Measurements from ENCODE around the gene CGRRF1.

CGRRF1 gene

GRCh38 chr14:54509546-54510501 is at the start of gene CGRRF1:
Gene CGRRF1, plus strand, starts transcription at chr14:54509906. Its CDS starts 54 bp downstream, at chr14:54509960.
- peak; percentile 97 for DNase-seq (ENCODE audit: low read depth)

GRCh38 chr14:54462048-54462447 is 47.7 kb upstream of the CGRRF1 start:
- DNase-seq (ENCODE audit: low read depth), result no peak

- no peak for DNase-seq (ENCODE audit: low read depth)
These were observed 44.1 kb upstream of the CGRRF1 start for GRCh38 chr14:54465654-54466053.

- DNase-seq (ENCODE audit: low read depth), result no peak
These were observed 42.4 kb upstream of the CGRRF1 start for GRCh38 chr14:54467280-54467679.

GRCh38 chr14:54470701-54471100 is 39.0 kb upstream of the CGRRF1 start:
- no peak for DNase-seq (ENCODE audit: low read depth)

- DNase-seq (ENCODE audit: low read depth), result no peak
These were observed 38.1 kb upstream of the CGRRF1 start for GRCh38 chr14:54471641-54472040.

- DNase-seq (ENCODE audit: low read depth), result no peak
These were observed 37.4 kb upstream of the CGRRF1 start for GRCh38 chr14:54472315-54472714.

- no peak for DNase-seq (ENCODE audit: low read depth)
These were observed 35.4 kb upstream of the CGRRF1 start for GRCh38 chr14:54474232-54474793.

GRCh38 chr14:54475187-54475899 is 34.4 kb upstream of the CGRRF1 start:
- no peak for DNase-seq (ENCODE audit: low read depth)

GRCh38 chr14:54475911-54476310 is 33.8 kb upstream of the CGRRF1 start:
- no peak for DNase-seq (ENCODE audit: low read depth)

- no peak for DNase-seq (ENCODE audit: low read depth)
These were observed 31.0 kb upstream of the CGRRF1 start for GRCh38 chr14:54478636-54479215.

- no peak for DNase-seq (ENCODE audit: low read depth)
These were observed 28.7 kb upstream of the CGRRF1 start for GRCh38 chr14:54480830-54481562.

GRCh38 chr14:54481695-54482094 is 28.0 kb upstream of the CGRRF1 start:
- no peak for DNase-seq (ENCODE audit: low read depth)

GRCh38 chr14:54483073-54483745 is 26.5 kb upstream of the CGRRF1 start:
- no peak for DNase-seq (ENCODE audit: low read depth)

GRCh38 chr14:54483846-54484245 is 25.9 kb upstream of the CGRRF1 start:
- DNase-seq (ENCODE audit: low read depth), result no peak

GRCh38 chr14:54486685-54487084 is 23.0 kb upstream of the CGRRF1 start:
- DNase-seq (ENCODE audit: low read depth), result no peak

- DNase-seq (ENCODE audit: low read depth), result no peak
These were observed 21.9 kb upstream of the CGRRF1 start for GRCh38 chr14:54487771-54488170.

GRCh38 chr14:54488318-54488645 is 21.4 kb upstream of the CGRRF1 start:
- DNase-seq (ENCODE audit: low read depth), result no peak

GRCh38 chr14:54488646-54489317 is 20.9 kb upstream of the CGRRF1 start, which contains the start of gene GMFB:
Gene GMFB, minus strand, starts transcription at chr14:54488980. Its CDS starts 53 bp downstream, at chr14:54488927.
- peak; percentile 87 for DNase-seq (ENCODE audit: low read depth)

- DNase-seq (ENCODE audit: low read depth), result no peak
These were observed 20.4 kb upstream of the CGRRF1 start for GRCh38 chr14:54489318-54489683.

Data from fibroblast of the conjunctiva (primary cell).